ENCODE results near the gene SCNN1A. TPM values are rescaled to one million over a fixed set of nuclear protein-coding genes. Genes with fewer than 3 reads are reported as not detected.

Gene SCNN1A
- total and polyA plus RNA-seq, 2 donors from 2014 or later = 225 to 452 TPM

- Histone ChIP-seq H3K36me3 (ENCODE audit: control insufficient read depth in 2 of 3, insufficient read depth in 3 of 3, low read length in 3 of 3) (peaks cover 0 to 26% (median 21%) of the 10 kb centered on the region in 3 donors), H3K27me3 (ENCODE audit: control insufficient read depth, insufficient read depth, low read length) (no peaks in the 10 kb centered on the region), H3K27ac (ENCODE audit: low read depth in 2 of 2, low read length in 2 of 2) (no peak overlapping the region), H3K4me3 (ENCODE audit: low read length in 3 of 3) (no peak overlapping the region), H3K9me3 (ENCODE audit: control insufficient read depth in 2 of 3, insufficient read depth in 1 of 3, low read length in 3 of 3) (no peaks in the 10 kb centered on the region), H3K4me1 (ENCODE audit: control insufficient read depth in 2 of 3, insufficient read depth in 2 of 3, low read depth in 1 of 3, low read length in 3 of 3) (peaks cover 0 to 2% (median 0%) of the 10 kb centered on the region in 3 donors), H3K9ac (ENCODE audit: low read length in 3 of 3) (no peak overlapping the region)
- FAIRE-seq = no peak
- DNase-seq = peak in 2 of 5 donors; percentile 24 to 67
- TF ChIP-seq CTCF (IDR thresholded peaks at IDR 0.05; ENCODE audit: borderline replicate concordance, extremely low read depth, insufficient read depth) = no peak
- intact Hi-C loops (cut with DNase I) = no loop called here
Measured at GRCh38 chr12:6390084-6390799, 14.9 kb upstream of the SCNN1A start.

GRCh38 chr12:6387541-6387940 is 12.2 kb upstream of the SCNN1A start:
- H3K4me3 ChIP-seq (ENCODE audit: low read length in 3 of 3) = no peak overlapping the region
- peaks cover 0 to 21% (median 10%) of the 10 kb centered on the region in 3 donors for H3K4me1 ChIP-seq (ENCODE audit: control insufficient read depth in 2 of 3, insufficient read depth in 2 of 3, low read depth in 1 of 3, low read length in 3 of 3)
- H3K36me3 ChIP-seq (ENCODE audit: control insufficient read depth in 2 of 3, insufficient read depth in 3 of 3, low read length in 3 of 3) = peaks cover 0 to 26% (median 21%) of the 10 kb centered on the region in 3 donors
- no peak overlapping the region for H3K27ac ChIP-seq (ENCODE audit: low read depth in 2 of 2, low read length in 2 of 2)
- no peak for TF ChIP-seq CTCF (IDR thresholded peaks at IDR 0.05; ENCODE audit: borderline replicate concordance, extremely low read depth, insufficient read depth)
- no peaks in the 10 kb centered on the region for H3K27me3 ChIP-seq (ENCODE audit: control insufficient read depth, insufficient read depth, low read length)
- FAIRE-seq (no peak), DNase-seq (no peak)
- no peaks in the 10 kb centered on the region for H3K9me3 ChIP-seq (ENCODE audit: control insufficient read depth in 2 of 3, insufficient read depth in 1 of 3, low read length in 3 of 3)
- intact Hi-C loops (cut with DNase I) = no loop called here
- no peak overlapping the region for H3K9ac ChIP-seq (ENCODE audit: low read length in 3 of 3)

GRCh38 chr12:6386491-6386890 is 11.1 kb upstream of the SCNN1A start:
- no peak for TF ChIP-seq CTCF (IDR thresholded peaks at IDR 0.05; ENCODE audit: borderline replicate concordance, extremely low read depth, insufficient read depth)
- H3K4me3 ChIP-seq (ENCODE audit: low read length in 3 of 3) = no peak overlapping the region
- peaks cover 0 to 22% (median 21%) of the 10 kb centered on the region in 3 donors for H3K36me3 ChIP-seq (ENCODE audit: control insufficient read depth in 2 of 3, insufficient read depth in 3 of 3, low read length in 3 of 3)
- H3K27me3 ChIP-seq (ENCODE audit: control insufficient read depth, insufficient read depth, low read length) = no peaks in the 10 kb centered on the region
- intact Hi-C loops (cut with DNase I) = no loop called here
- FAIRE-seq (no peak), DNase-seq (no peak)
- H3K27ac ChIP-seq (ENCODE audit: low read depth in 2 of 2, low read length in 2 of 2) = no peak overlapping the region
- H3K9ac ChIP-seq (ENCODE audit: low read length in 3 of 3) = no peak overlapping the region
- H3K9me3 ChIP-seq (ENCODE audit: control insufficient read depth in 2 of 3, insufficient read depth in 1 of 3, low read length in 3 of 3) = no peaks in the 10 kb centered on the region
- H3K4me1 ChIP-seq (ENCODE audit: control insufficient read depth in 2 of 3, insufficient read depth in 2 of 3, low read depth in 1 of 3, low read length in 3 of 3) = peaks cover 0 to 24% (median 12%) of the 10 kb centered on the region in 3 donors
